ENCODE results near the gene HIP1. TPM values are rescaled to one million over a fixed set of nuclear protein-coding genes. Genes with fewer than 3 reads are reported as not detected.
A peak's percentile ranks its signal among the peaks of the same experiment; 100 is the strongest.

The HIP1 gene
- total RNA-seq, 1 experiment from 2014 or later, result 11.1 TPM

GRCh38 chr7:75756991-75757676, 18.4 kb upstream of the HIP1 start:
- DNase-seq (ENCODE audit: unreplicated experiment), result peak; percentile 48
- Mint-ChIP-seq H3K27me3 (ENCODE audit: insufficient read depth, unreplicated experiment) (no peaks in the 10 kb centered on the region), H3K9me3 (ENCODE audit: unreplicated experiment) (no peaks in the 10 kb centered on the region), H3K4me1 (ENCODE audit: insufficient read depth, unreplicated experiment) (peaks cover 1% of the 10 kb centered on the region), H3K4me3 (ENCODE audit: unreplicated experiment) (no peak overlapping the region), H3K27ac (ENCODE audit: low read depth, unreplicated experiment) (no peak overlapping the region), H3K36me3 (ENCODE audit: insufficient read depth, unreplicated experiment) (peaks cover 4% of the 10 kb centered on the region)
- intact Hi-C loops (cut with micrococcal nuclease), result no loop called here
- BruUV-seq (replicated peaks), result no TSS peak
- TF ChIP-seq CTCF (IDR thresholded peaks at IDR 0.05; ENCODE audit: unreplicated experiment), result peak; percentile 29
- POLR2A ChIA-PET, result no interaction called here
- CTCF ChIA-PET, result no interaction called here

GRCh38 chr7:75756206-75756990, 17.7 kb upstream of the HIP1 start:
- BruUV-seq (replicated peaks), result no TSS peak
- intact Hi-C loops (cut with micrococcal nuclease), result no loop called here
- H3K27ac Mint-ChIP-seq (ENCODE audit: low read depth, unreplicated experiment), result no peak overlapping the region
- H3K36me3 Mint-ChIP-seq (ENCODE audit: insufficient read depth, unreplicated experiment), result peaks cover 4% of the 10 kb centered on the region
- H3K27me3 Mint-ChIP-seq (ENCODE audit: insufficient read depth, unreplicated experiment), result no peaks in the 10 kb centered on the region
- POLR2A ChIA-PET, result no interaction called here
- no peaks in the 10 kb centered on the region for H3K9me3 Mint-ChIP-seq (ENCODE audit: unreplicated experiment)
- DNase-seq (ENCODE audit: unreplicated experiment), result no peak
- CTCF ChIA-PET, result no interaction called here
- H3K4me1 Mint-ChIP-seq (ENCODE audit: insufficient read depth, unreplicated experiment), result no peaks in the 10 kb centered on the region
- no peak overlapping the region for H3K4me3 Mint-ChIP-seq (ENCODE audit: unreplicated experiment)
- no peak for TF ChIP-seq CTCF (IDR thresholded peaks at IDR 0.05; ENCODE audit: unreplicated experiment)

GRCh38 chr7:75743455-75743859, 4.7 kb upstream of the HIP1 start:
- peaks cover 6% of the 10 kb centered on the region for H3K4me1 Mint-ChIP-seq (ENCODE audit: insufficient read depth, unreplicated experiment)
- intact Hi-C loops (cut with micrococcal nuclease), result no loop called here
- H3K27me3 Mint-ChIP-seq (ENCODE audit: insufficient read depth, unreplicated experiment), result no peaks in the 10 kb centered on the region
- no peak for DNase-seq (ENCODE audit: unreplicated experiment)
- peaks cover 6% of the 10 kb centered on the region for H3K36me3 Mint-ChIP-seq (ENCODE audit: insufficient read depth, unreplicated experiment)
- ChIA-PET CTCF (interaction anchor here (0.6 kb wide), 1 partner anchor 59 kb away, joined by 4 read pairs; no protein-coding TSS in a partner anchor), POLR2A (no interaction called here)
- no TSS peak for BruUV-seq (replicated peaks)
- TF ChIP-seq CTCF (IDR thresholded peaks at IDR 0.05; ENCODE audit: unreplicated experiment), result no peak
- no peak overlapping the region for H3K4me3 Mint-ChIP-seq (ENCODE audit: unreplicated experiment)
- H3K9me3 Mint-ChIP-seq (ENCODE audit: unreplicated experiment), result no peaks in the 10 kb centered on the region
- H3K27ac Mint-ChIP-seq (ENCODE audit: low read depth, unreplicated experiment), result no peak overlapping the region

- Mint-ChIP-seq H3K9me3 (ENCODE audit: unreplicated experiment) (no peaks in the 10 kb centered on the region), H3K36me3 (ENCODE audit: insufficient read depth, unreplicated experiment) (peaks cover 6% of the 10 kb centered on the region), H3K4me1 (ENCODE audit: insufficient read depth, unreplicated experiment) (peaks cover 6% of the 10 kb centered on the region), H3K27me3 (ENCODE audit: insufficient read depth, unreplicated experiment) (no peaks in the 10 kb centered on the region), H3K27ac (ENCODE audit: low read depth, unreplicated experiment) (no peak overlapping the region), H3K4me3 (ENCODE audit: unreplicated experiment) (no peak overlapping the region)
- BruUV-seq (replicated peaks), result no TSS peak
- POLR2A ChIA-PET, result interaction anchor here (0.9 kb wide), 1 partner anchor 69 kb away, joined by 3 read pairs; no protein-coding TSS in a partner anchor
- intact Hi-C loops (cut with micrococcal nuclease), result no loop called here
- no peak for TF ChIP-seq CTCF (IDR thresholded peaks at IDR 0.05; ENCODE audit: unreplicated experiment)
- CTCF ChIA-PET, result interaction anchor here (0.7 to 1.7 kb wide), 2 partner anchors 11 to 21 kb away, joined by 3 to 7 read pairs; no protein-coding TSS in a partner anchor
- DNase-seq (ENCODE audit: unreplicated experiment), result no peak
Measured at GRCh38 chr7:75740846-75741497, 2.2 kb upstream of the HIP1 start.

All from MCF 10A (cell line).